ENCODE results near the gene RNGTT.
"Not testable (repeated sequence)": the region's sequence is repeated elsewhere in the genome, so short reads cannot be mapped to it uniquely, and the experiment has no call there.

RNGTT gene

DNA sequence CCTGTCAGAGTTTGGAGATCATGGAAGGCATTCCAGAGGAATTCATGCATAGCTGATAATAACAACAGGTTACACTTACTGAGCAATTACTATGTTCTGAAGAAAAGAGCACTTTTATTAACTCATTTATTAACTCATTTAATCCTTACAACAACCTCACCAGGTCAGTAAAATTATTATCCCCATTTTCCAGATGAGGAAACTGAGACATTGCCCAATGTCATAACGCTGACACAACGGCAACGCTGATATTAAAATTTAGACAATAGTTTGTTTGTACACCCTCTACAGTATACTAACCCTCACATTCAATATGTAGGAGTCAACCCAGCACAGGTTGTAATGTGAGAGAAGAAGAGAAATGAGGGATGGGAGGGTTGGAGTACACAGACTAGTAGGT is 105.0 kb downstream of the RNGTT start:
- DNase-seq, result no peak

DNA sequence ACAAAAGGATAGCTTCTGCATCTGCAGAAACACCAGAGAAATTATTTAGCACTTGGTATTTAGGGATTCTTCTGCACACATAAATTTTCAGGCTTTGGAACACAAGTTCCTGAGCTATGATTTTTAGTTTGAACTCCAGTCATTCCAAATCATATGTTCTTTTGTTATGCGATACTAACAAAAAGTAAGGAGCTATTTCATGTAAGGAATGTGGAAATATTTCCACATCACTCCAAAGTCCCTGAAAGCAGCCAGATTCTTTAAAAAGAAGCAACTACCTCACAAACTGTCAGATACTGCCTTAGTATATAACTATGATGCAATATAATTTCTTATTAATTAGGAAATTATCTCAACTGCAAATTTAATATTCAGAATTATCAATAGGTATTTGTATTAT is 106.9 kb downstream of the RNGTT start:
- no peak for DNase-seq

DNA sequence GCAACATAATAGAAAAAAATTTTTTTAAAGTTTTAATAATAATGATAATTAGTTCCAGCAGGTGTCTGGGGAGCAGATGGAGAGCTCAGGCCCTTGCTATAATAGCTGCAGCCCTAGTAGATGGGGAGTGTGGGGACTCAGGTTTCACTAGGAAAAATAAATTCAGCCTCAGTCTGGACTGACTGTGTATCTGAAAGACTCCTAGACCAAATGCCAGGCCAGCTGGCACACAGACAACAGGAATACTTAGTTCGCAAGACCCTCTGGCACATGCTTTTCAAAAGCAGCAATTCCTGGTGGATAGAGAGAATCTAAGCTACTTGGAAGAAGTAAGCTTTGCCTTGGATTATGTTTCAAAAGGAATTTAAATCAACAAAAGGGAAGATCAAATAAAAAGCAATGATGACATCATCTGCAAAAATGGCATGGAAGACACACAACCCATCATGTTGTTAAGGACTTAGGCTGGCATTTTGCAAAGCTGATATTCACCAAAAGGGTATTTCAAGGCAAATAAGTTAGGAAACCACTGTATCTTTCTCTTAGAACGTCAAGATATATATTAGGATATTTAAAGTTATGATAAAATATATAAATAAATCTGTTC is 107.8 kb downstream of the RNGTT start:
- no peak for DNase-seq

GRCh38 chr6:88852775-88853174 is 110.6 kb downstream of the RNGTT start:
- DNase-seq, result no peak

DNA sequence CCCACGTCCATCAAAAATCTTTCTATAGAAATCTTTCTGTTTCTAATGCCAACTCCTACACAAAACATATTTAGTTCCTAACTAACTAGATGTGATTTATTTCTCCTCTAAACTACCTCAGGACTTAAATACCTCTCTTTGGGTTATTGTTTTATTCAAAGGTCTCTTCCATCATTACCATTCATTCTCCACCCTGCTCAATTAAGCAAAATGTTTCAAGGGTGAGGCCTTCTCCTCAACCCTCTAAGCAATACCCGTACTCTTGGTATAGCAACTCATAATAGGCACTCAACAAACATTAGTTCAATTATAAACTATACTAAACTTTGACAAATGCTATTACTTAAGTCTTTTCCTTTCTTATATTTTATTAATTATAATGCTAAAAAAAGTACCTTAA is 111.4 kb downstream of the RNGTT start:
- DNase-seq, result no peak

GRCh38 chr6:88848870-88849269 is 114.5 kb downstream of the RNGTT start:
- DNase-seq, result no peak

DNA sequence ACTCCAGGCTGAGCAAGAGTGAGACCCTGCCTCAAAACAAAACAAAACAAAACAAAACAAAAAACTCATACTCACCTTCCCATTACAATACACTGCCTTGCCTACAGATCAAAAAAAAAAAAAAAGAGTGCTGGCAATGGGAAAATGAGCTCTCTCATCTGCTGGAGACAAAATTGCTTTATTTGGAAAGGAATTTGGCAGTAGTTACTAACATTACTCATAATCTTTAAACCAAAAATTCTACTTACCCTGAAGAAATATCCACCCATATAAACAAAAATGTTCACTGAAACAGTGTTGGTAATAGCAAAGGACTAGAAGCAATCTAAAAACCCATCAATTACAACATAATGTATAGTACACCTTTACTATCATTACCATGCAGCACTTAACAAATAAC is 120.4 kb downstream of the RNGTT start:
- DNase-seq, result no peak

- no peak for DNase-seq
Observed at GRCh38 chr6:88842320-88842719, 121.1 kb downstream of the RNGTT start.

DNA sequence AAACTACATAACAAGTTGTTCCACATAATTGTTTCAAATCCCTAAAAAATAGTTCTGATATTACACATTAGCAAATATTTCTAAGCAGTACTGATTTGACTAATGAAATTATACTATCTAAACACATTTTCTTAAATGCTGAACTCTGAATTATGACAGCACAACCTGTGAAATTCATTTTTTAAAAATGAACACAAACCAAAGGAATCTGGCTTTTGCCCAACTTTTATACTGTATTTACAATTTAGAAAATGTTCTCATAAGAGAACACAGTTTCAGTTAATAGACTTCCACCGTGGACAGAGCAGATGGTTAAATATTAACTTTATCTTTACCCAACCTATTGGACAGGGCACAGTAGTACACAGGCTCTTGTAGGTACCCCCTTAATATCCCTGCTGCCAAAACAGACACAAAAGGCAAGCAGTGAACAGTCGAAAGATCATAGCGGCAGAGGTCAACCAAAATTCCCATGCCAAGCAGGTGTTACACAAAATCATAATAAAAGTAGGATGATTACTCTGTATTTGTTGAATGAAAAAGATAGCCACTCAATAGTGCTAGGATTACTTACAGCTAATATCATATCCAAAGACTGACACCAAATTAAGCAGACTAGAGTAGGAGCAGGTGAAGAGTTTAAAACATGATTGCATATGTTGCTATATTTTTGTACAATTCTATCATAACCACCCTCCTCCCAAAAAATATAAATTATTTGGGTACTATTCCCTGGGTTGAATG is 122.5 kb downstream of the RNGTT start:
- no peak for DNase-seq

DNA sequence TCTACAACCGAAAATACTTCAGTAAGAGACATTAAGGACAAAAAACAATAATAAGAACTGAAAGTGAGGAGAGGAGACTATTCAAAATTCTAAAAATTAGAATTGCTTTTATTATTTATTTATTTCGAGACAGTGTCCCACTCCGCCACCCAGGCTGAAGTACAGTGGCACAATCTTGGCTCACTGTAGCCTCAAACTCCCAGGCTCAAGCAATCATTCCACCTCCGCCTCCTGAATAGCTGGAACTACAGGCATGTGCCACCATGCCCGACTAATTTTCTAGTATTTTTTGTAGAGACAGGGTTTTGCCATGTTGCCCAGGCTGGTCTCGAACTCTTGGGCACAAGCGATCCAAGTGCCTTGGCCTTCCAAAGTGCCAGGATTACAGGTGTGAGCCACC is 123.1 kb downstream of the RNGTT start:
- no peak for DNase-seq

DNA sequence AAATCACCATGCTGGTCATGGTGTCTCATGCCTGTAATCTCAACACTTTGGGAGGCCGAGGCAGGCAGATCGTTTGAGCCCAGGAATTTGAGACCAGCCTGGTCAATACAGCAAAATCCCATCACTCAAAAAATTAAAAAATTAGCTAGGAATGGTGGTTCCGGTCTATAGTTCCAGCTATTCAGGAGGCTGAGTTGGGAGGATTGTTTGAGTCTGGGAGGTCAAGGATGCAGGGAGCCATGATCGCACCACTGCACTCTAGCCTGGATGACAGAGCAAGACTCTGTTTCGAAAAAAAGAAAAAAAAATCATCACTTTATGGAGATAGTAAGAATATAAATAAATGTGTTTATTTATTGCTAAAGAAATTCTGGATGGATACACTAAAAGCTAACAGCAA is 124.1 kb downstream of the RNGTT start:
- no peak for DNase-seq

- no peak for DNase-seq
Observed at GRCh38 chr6:88835210-88835609, 128.2 kb downstream of the RNGTT start.

DNA sequence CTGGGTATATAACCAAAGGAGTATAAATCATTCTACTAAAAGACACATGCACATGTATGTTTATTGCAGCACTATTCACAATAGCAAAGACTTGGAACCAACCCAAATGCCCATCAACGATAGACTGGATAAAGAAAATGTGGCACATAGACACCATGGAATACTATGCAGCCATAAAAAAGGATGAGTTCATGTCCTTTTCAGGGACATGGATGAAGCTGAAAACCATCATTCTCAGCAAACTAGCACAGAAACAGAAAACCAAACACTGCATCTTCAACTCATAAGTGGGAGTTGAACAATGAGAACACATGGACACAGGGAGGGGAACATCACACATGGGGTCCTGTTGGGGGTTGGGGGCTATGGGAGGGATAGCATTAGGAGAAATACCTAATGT is 130.3 kb downstream of the RNGTT start:
- not testable (repeated sequence) for DNase-seq

DNA sequence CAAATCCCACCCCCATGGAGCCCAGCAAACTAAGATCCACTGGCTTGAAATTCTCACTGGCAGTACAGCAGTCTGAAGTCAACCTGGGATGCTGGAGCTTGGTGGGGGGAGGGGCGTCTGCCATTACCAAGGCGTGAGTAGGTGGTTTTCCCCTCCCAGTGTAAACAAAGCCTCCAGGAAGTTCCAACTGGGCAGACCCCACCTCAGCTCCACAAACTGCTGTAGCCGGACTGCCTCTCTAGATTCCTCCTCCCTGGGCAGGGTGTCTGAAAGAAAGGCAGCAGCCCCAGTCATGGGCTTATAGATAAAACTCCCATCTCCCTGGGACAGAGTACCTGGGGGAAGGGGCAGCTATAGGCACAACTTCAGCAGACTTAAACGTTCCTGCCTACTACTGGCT is 135.8 kb downstream of the RNGTT start:
- DNase-seq, result not testable (repeated sequence)

DNA sequence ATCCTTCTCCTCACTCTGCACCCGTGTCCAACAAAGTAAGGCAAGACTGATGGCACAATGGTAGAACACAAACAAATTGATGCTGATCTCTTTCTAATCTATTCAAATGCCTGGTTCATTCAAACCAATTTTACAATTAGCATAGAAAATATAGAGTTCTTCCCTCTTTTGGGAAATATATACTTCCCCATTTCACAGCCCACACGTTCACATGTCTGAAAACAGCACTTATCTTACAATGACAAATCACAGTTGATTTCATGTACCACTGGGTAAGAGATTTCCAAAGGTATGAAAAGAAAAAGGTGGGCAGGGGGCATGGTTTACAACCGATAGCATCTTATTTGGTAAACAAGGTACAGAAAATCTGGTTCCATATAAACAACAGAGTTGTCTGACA is 137.6 kb downstream of the RNGTT start:
- no peak for DNase-seq

DNA sequence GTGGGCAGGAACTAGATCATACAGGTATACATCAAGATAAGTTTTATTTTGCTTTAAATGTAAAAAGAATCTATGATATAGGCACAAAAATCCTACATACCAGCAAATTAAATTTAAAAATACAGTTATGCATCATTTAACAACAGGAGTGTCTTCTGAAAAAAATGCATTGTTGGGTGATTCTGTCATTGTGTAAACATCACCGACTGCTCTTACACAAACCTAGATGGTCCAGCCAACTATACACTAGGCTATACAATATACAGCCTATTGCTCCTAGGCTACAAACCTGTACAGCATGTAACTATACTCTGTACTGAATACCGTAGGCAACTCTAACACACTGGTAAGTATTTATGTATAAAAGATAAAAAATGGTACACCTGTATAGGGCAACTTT is 139.4 kb downstream of the RNGTT start:
- DNase-seq, result no peak

- no peak for DNase-seq
Observed at GRCh38 chr6:88815491-88815890, 147.9 kb downstream of the RNGTT start.

- DNase-seq, result no peak
Observed at GRCh38 chr6:88814909-88815308, 148.5 kb downstream of the RNGTT start.

DNA sequence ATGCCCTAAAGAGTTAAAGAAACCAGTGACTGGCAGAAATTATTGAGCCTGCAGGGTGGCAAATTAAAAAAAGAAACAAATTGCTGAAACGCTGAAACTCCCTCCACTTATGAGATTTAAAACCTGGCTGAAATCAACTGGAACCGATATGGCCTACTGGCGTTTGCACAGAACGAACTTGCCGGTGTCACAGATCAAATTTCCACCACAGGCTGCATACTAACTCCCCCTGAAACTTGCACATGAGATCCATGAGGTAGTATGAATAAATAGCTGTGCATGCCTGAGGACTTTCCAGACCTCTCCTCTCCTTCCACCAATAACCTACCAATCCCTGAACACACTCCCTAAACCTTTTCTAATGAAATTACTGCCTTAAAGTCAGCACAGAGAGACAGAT is 150.4 kb downstream of the RNGTT start:
- no peak for DNase-seq

DNA sequence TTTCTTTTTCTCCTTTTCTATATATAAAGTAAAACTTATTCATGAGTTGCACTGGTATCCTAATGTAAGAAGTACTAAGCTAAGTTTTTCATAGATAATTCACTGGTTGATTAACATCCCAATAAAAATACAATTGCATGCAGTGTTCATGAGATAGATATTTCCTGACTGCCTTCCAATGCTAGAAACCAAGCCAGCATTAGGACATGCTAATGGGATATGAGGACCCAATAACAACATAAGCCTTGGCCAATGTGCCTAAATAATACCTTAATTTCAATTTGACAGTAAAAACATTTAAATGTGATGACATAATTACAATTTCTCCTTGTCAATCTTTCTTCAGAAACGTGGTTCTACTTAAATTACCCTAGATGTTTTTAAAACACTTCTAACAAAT is 152.7 kb downstream of the RNGTT start:
- no peak for DNase-seq

DNA sequence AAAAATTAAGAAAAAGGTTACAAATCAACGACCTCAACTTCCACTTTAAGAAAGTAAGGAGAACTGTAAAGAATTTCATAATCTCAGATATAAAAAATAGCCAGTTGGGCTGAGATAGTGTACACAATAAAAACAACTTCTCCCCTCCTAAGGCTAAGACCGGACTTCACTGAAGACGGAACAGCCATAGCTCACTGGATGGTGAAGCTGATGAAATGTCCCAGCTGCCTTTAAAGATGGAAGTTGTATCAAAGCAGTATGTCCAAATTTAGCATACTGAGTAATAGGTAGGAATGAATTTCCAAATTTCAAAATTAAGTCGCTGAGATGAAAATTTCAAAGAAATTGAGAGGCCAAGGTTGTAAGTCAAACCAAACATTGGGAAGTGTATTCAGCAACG is 153.3 kb downstream of the RNGTT start:
- DNase-seq, result no peak

DNA sequence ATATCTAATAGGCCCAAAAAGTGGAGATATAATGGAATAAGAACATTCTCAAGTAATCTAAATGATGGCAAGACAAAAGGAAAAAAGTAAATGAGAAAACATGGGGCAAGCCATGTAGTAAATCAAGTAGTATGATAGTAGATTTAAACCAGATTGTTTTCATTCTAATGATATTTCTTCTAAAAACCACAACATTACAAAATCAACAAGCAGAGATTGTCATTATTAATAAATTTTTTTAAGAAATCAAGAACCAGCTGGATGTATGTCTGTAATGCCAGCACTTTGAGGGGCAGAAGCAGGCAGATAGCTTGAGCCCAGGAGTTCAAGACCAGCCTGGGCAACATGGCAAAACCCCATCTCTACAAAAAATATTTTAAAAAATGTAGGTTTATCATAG is 155.0 kb downstream of the RNGTT start:
- DNase-seq, result no peak

- DNase-seq, result no peak
Observed at GRCh38 chr6:88807622-88808021, 155.8 kb downstream of the RNGTT start.

- DNase-seq, result no peak
Observed at GRCh38 chr6:88806728-88807127, 156.7 kb downstream of the RNGTT start.

- no peak for DNase-seq
Observed at GRCh38 chr6:88804701-88805100, 158.7 kb downstream of the RNGTT start.

All from T-helper 1 cell (primary cell).